ENCODE results near the gene TBX3. TPM values are rescaled to one million over a fixed set of nuclear protein-coding genes. Genes with fewer than 3 reads are reported as not detected.

TBX3 gene
- total and polyA plus RNA-seq, 2 donors (not counting 3 experiments of a cell fraction or from before 2014, with no cell fraction given): 0.52 to 2.0 TPM

DNA sequence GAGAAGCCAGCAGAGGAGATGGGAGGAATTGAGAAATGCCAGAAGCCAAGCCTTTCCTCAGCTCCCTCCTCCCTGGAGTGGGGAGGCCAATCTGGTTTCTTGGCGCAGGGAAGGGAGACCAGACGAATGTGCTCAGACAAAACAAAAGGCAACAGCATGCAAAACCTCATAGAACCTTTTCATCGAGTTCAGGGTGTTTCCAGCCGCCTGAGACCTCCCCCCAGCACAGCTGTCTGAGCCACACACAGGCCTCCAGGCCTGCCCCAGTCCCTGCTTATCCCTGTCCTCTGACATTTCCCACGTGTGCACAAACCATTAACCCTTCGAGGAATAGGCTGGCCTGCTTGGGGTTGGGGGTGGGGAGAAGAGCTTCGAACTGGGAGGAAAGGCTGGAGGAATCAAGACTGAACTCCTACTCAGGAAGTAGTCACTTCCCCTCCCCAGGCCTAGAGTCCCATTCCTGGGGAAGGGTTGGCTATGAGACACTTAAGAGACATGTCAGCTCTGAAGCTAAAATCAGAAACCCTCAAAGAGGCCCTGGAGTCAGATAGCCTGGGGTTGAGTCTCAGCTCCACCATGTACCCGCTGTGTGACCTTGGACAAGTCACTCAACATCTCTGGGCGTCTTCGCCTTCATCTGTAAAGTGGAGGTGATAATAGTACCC, 10.7 kb downstream of the TBX3 start:
- H3K4me2 ChIP-seq (ENCODE audit: insufficient read depth, low read length): no peak overlapping the region
- POLR2A ChIA-PET: interaction anchor here (0.9 kb wide), 1 partner anchor 11 kb away, joined by 6 read pairs; the partner anchor contains the start of gene TBX3
- DNase-seq (ENCODE audit: low read depth, low spot score) (no peak), FAIRE-seq (no peak)
- no peaks in the 10 kb centered on the region for H3K79me2 ChIP-seq (ENCODE audit: control insufficient read depth, insufficient read depth, low read length)
- TF ChIP-seq, protein P1, sequence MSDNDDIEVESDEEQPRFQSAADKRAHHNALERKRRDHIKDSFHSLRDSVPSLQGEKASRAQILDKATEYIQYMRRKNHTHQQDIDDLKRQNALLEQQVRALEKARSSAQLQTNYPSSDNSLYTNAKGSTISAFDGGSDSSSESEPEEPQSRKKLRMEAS (IDR thresholded peaks at IDR 0.05; ENCODE audit: insufficient read depth, insufficient read length): no peak
- no peaks in the 10 kb centered on the region for H3K4me1 ChIP-seq (ENCODE audit: control insufficient read depth, extremely low read depth, insufficient read depth, low read length)
- CTCF ChIA-PET: interaction anchor here (1.7 kb wide), 1 partner anchor 1244 kb away, joined by 5 read pairs; no protein-coding TSS in a partner anchor
- H3K27me3 ChIP-seq (ENCODE audit: control insufficient read depth in 2 of 2, insufficient read depth in 2 of 2, low read length in 2 of 2): peaks cover 20 to 30% of the 10 kb centered on the region in 2 experiments
- no peak overlapping the region for H3K9ac ChIP-seq (replicated peaks; ENCODE audit: extremely low read depth, insufficient read depth, low read length)
- no peak overlapping the region for H3K4me3 ChIP-seq (replicated peaks in 1 of 3; ENCODE audit: insufficient read depth in 1 of 3, low read depth in 1 of 3, low read length in 3 of 3)
- H3K9me1 ChIP-seq (replicated peaks; ENCODE audit: control insufficient read depth, extremely low read depth, insufficient read depth, low read length): no peaks in the 10 kb centered on the region
- dilution Hi-C loops (cut with MboI; ENCODE audit: extremely low pct_ligation_motif_present, low sequenced_read_pairs) (no loop called here), intact Hi-C loops (cut with micrococcal nuclease) (no loop called here)
- no peaks in the 10 kb centered on the region for H3K36me3 ChIP-seq (ENCODE audit: control insufficient read depth in 2 of 2, extremely low read depth in 1 of 2, insufficient read depth in 2 of 2, low read length in 2 of 2)
- H2AFZ ChIP-seq (ENCODE audit: low read depth, low read length): no peak overlapping the region
- no TSS peak for BruUV-seq (replicated peaks)
- no peaks in the 10 kb centered on the region for H4K20me1 ChIP-seq (replicated peaks; ENCODE audit: control insufficient read depth, extremely low read depth, insufficient read depth, low read length)
- no peak overlapping the region for H3K27ac ChIP-seq (ENCODE audit: insufficient read depth, low read depth, low read length)
- H3K9me3 ChIP-seq (replicated peaks; ENCODE audit: control insufficient read depth, insufficient read depth, low read length): no peaks in the 10 kb centered on the region

DNA sequence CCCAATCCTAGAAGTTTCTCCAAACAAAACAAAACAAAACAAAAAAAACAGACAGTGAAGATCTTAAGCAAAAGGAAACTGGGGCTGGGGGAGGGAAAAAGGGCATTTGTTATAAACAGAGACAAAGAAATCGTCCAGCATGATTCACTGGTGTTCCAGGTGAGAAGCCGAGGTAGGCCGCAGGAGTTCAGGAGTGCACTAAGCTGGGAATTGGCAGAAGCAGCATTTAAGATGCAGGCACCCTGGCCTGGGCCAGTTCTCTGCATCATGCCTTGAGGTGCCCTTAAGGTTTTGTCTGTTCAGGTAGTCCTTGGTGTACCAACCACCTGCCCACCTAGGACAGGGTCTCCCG, 11.2 kb downstream of the TBX3 start:
- Histone ChIP-seq H3K9me3 (replicated peaks; ENCODE audit: control insufficient read depth, insufficient read depth, low read length) (no peaks in the 10 kb centered on the region), H3K27ac (ENCODE audit: insufficient read depth, low read depth, low read length) (no peak overlapping the region), H3K9ac (replicated peaks; ENCODE audit: extremely low read depth, insufficient read depth, low read length) (no peak overlapping the region), H4K20me1 (replicated peaks; ENCODE audit: control insufficient read depth, extremely low read depth, insufficient read depth, low read length) (no peaks in the 10 kb centered on the region), H3K9me1 (replicated peaks; ENCODE audit: control insufficient read depth, extremely low read depth, insufficient read depth, low read length) (no peaks in the 10 kb centered on the region), H2AFZ (ENCODE audit: low read depth, low read length) (no peak overlapping the region), H3K4me2 (ENCODE audit: insufficient read depth, low read length) (no peak overlapping the region), H3K36me3 (ENCODE audit: control insufficient read depth in 2 of 2, extremely low read depth in 1 of 2, insufficient read depth in 2 of 2, low read length in 2 of 2) (no peaks in the 10 kb centered on the region), H3K27me3 (ENCODE audit: control insufficient read depth in 2 of 2, insufficient read depth in 2 of 2, low read length in 2 of 2) (peaks cover 24 to 35% of the 10 kb centered on the region in 2 experiments), H3K79me2 (ENCODE audit: control insufficient read depth, insufficient read depth, low read length) (no peaks in the 10 kb centered on the region), H3K4me3 (replicated peaks in 1 of 3; ENCODE audit: insufficient read depth in 1 of 3, low read depth in 1 of 3, low read length in 3 of 3) (no peak overlapping the region), H3K4me1 (ENCODE audit: control insufficient read depth, extremely low read depth, insufficient read depth, low read length) (no peaks in the 10 kb centered on the region)
- DNase-seq (ENCODE audit: low read depth, low spot score) (no peak), FAIRE-seq (no peak)
- ChIA-PET POLR2A (interaction anchor here (0.9 kb wide), 1 partner anchor 11 kb away, joined by 6 read pairs; the partner anchor contains the start of gene TBX3), CTCF (interaction anchor here (1.7 kb wide), 1 partner anchor 1245 kb away, joined by 5 read pairs; no protein-coding TSS in a partner anchor)
- dilution Hi-C loops (cut with MboI; ENCODE audit: extremely low pct_ligation_motif_present, low sequenced_read_pairs) (no loop called here), intact Hi-C loops (cut with micrococcal nuclease) (no loop called here)
- TF ChIP-seq, protein P1 (IDR thresholded peaks at IDR 0.05; ENCODE audit: insufficient read depth, insufficient read length): no peak
- no peak for TF ChIP-seq POLR2AphosphoS5 (IDR thresholded peaks at IDR 0.05; ENCODE audit: insufficient read depth, low read depth, low read length)
- no peak for TF ChIP-seq GATA2 (IDR thresholded peaks at IDR 0.05; ENCODE audit: insufficient read depth, insufficient read length, low read depth, low read length)
- TF ChIP-seq, protein P2, sequence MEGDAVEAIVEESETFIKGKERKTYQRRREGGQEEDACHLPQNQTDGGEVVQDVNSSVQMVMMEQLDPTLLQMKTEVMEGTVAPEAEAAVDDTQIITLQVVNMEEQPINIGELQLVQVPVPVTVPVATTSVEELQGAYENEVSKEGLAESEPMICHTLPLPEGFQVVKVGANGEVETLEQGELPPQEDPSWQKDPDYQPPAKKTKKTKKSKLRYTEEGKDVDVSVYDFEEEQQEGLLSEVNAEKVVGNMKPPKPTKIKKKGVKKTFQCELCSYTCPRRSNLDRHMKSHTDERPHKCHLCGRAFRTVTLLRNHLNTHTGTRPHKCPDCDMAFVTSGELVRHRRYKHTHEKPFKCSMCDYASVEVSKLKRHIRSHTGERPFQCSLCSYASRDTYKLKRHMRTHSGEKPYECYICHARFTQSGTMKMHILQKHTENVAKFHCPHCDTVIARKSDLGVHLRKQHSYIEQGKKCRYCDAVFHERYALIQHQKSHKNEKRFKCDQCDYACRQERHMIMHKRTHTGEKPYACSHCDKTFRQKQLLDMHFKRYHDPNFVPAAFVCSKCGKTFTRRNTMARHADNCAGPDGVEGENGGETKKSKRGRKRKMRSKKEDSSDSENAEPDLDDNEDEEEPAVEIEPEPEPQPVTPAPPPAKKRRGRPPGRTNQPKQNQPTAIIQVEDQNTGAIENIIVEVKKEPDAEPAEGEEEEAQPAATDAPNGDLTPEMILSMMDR (IDR thresholded peaks at IDR 0.05; ENCODE audit: extremely low read depth in 1 of 2, insufficient read depth in 1 of 2, low read depth in 1 of 2, low read length in 2 of 2): no peak
- no peak for TF ChIP-seq POLR2A (IDR thresholded peaks at IDR 0.05; ENCODE audit: low read depth, low read length)
- TF ChIP-seq FOS (IDR thresholded peaks at IDR 0.05; ENCODE audit: borderline replicate concordance, insufficient read depth, low read length): no peak
- no peak for TF ChIP-seq EZH2 (IDR thresholded peaks at IDR 0.05; ENCODE audit: borderline replicate concordance, low read depth, low read length, severe bottlenecking)
- no peak for TF ChIP-seq JUN (IDR thresholded peaks at IDR 0.05; ENCODE audit: borderline replicate concordance, insufficient read depth, insufficient read length, low read depth)
- no peak for TF ChIP-seq MYC (IDR thresholded peaks at IDR 0.05; ENCODE audit: low read depth, low read length)
- BruUV-seq (replicated peaks): no TSS peak

All from endothelial cell of umbilical vein (primary cell).